Measurements from ENCODE around the gene MXRA5.
"Not testable (repeated sequence)": the region's sequence is repeated elsewhere in the genome, so short reads cannot be mapped to it uniquely, and the experiment has no call there.

Gene MXRA5

GRCh38 chrX:3293251-3293650 is 53.2 kb downstream of the MXRA5 start:
- no peak for TF ChIP-seq CTCF (IDR thresholded peaks at IDR 0.05; ENCODE audit: low read length, missing control alignments)
- no peak overlapping the region for H3K4me3 ChIP-seq (replicated peaks; ENCODE audit: low read depth, low read length)
- DNase-seq (ENCODE audit: low read depth), result no peak

DNA sequence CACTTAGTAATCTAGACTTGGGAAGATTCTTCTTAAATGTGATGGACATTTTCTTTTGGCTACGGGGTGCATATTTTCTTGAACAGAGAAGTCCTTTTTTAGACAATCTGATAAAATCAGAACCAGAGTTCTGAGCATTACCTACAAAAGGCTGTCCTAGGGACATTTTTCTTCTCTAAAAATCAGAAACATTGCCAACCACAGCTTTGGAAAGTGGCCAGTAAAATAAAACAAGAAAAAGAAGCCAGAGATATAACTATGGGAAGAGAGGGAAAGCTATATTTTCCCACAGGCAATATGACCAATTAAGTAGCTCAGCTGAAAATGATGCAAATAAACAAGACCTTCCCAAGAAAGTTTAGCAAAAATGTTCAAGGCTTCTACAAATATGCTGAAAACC is 55.9 kb downstream of the MXRA5 start:
- DNase-seq (ENCODE audit: low read depth), result no peak
- TF ChIP-seq CTCF (IDR thresholded peaks at IDR 0.05; ENCODE audit: low read length, missing control alignments), result no peak
- no peak overlapping the region for H3K4me3 ChIP-seq (replicated peaks; ENCODE audit: low read depth, low read length)

DNA sequence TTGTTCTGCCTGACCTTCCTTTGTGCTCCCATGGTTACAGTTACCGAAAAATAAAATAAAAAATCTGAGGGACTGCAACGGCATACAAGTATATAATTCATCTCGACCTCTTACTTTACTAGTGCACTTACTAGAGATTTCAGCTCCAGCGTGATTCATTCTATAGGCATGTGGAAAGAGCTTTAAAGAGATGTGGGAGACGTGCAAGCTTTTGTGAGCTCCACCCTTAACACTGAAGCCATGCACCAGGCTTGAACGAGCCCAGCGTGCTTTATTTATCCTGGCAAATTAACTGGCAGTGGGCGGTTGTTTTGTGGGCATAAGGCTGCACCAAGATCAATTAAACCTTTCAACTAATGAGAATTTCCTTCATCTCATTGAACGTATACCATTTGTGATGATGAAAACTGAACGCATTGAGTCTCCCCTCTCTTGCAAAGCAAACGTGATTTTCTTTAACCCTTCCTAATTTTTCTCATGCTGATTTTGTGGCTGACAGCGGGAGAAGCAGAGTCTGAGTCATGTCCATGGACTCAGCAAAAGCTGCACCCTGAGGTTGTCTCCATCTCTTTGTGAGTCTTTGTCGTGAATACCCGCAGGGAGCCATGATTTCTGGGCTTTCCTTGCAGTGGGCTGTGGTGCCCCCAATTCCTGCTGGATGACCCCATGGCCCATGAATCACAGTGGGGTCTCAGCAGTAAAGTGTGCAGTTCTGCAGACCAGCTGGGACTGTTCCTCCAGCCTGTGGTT is 60.1 kb downstream of the MXRA5 start:
- DNase-seq (ENCODE audit: low read depth), result peak; percentile 72
- no peak for TF ChIP-seq CTCF (IDR thresholded peaks at IDR 0.05; ENCODE audit: low read length, missing control alignments)
- H3K4me3 ChIP-seq (replicated peaks; ENCODE audit: low read depth, low read length), result peak overlapping the region; percentile 25

DNA sequence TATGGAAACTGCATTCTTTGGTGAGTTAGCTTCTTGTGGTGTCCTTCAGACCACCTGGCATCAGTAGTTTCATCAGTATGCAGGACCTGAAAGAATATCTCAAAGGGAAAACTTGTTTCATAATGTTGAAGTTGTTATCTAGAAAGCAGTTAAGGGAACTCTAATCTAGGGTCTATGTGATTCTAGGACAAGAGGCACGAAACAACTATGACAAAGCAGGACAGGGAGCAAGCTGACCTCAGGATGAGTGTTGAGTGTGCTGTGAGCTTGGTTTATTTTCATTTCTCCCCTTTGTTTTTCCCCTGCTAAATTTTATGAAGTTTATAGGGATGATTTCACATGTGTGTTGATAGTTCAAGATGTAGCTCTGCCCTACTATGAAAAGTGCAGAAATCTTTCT is 65.7 kb downstream of the MXRA5 start:
- no peak overlapping the region for H3K4me3 ChIP-seq (replicated peaks; ENCODE audit: low read depth, low read length)
- no peak for TF ChIP-seq CTCF (IDR thresholded peaks at IDR 0.05; ENCODE audit: low read length, missing control alignments)
- no peak for DNase-seq (ENCODE audit: low read depth)

DNA sequence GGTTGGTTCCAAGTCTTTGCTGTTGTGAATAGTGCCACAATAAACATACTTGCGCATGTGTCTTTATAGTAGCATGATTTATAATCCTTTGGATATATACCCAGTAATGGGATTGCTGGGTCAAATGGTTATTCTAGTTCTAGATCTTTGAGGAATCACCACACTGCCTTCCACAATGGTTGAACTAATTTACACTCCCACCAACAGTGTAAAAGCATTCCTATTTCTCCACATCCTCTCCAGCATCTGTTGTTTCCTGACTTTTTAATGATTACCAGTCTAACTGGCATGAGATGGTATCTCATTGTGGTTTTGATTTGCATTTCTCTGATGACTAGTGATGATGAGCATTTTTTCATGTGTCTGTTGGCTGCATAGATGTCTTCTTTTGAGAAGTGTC is 72.8 kb downstream of the MXRA5 start:
- H3K4me3 ChIP-seq (replicated peaks; ENCODE audit: low read depth, low read length); DNase-seq (ENCODE audit: low read depth): not testable (repeated sequence)

DNA sequence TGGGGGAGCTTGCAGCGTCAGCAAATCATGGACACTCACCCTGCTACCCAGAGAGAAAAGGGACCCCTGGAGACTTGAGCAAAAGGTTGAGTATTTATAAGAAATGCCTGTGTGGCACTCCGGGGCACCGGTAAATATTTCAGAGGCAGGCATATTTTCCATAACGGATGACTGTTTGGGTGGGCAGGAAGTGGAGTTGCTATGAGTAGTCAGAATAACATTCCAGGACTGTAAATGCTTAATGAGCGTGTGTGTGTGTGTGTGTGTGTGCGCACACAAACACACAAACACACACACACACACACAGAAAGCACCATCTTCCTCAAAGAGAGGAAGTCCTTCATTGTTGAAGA is 74.6 kb downstream of the MXRA5 start:
- no peak for TF ChIP-seq CTCF (IDR thresholded peaks at IDR 0.05; ENCODE audit: low read length, missing control alignments)
- no peak overlapping the region for H3K4me3 ChIP-seq (replicated peaks; ENCODE audit: low read depth, low read length)
- peak; percentile 77 for DNase-seq (ENCODE audit: low read depth)

- TF ChIP-seq CTCF (IDR thresholded peaks at IDR 0.05; ENCODE audit: low read length, missing control alignments), result no peak
- H3K4me3 ChIP-seq (replicated peaks; ENCODE audit: low read depth, low read length), result no peak overlapping the region
- no peak for DNase-seq (ENCODE audit: low read depth)
Measured at GRCh38 chrX:3271183-3271833, 75.1 kb downstream of the MXRA5 start.

Data from fibroblast of pulmonary artery (primary cell).